Measurements from ENCODE around the gene CAPZB. TPM values are rescaled to one million over a fixed set of nuclear protein-coding genes. Genes with fewer than 3 reads are reported as not detected.

CAPZB gene
- total RNA-seq, 1 experiment from 2014 or later: 198 TPM

DNA sequence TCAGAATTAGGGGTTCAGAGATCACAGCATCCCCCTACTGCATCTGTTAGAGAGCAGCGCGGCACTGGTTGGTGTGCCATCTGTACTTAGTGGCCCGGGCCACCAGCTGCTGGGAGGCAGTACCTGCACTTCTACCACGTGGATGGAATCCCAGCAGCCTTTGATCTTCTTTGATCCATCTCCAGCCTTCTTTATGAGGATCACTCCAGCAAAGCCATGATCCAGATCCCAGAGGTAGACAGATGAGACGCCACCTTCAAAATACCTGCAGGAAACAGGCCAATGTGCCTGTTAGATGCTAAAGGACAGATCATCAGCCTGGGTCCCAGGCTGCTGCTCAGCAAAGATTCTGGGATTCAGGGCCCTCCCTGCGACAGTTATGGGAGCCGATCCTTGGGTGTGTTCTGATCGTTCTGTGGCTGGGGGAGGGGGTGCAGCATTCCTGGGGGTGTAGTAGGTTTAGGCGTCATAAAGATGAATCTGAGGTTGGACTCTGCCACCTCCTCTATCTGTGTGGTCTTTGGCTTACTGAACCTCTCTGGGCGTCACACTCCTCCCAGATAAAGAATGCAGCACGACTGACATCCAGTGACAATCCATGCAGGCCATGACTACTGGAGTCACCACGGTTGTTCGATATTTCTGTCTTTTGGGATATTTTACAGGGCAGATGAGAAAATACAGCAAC lies 127.9 kb downstream of the CAPZB start:
- Mint-ChIP-seq H3K36me3 (ENCODE audit: insufficient read depth, unreplicated experiment) (peaks cover 16% of the 10 kb centered on the region), H3K4me3 (ENCODE audit: low read depth, unreplicated experiment) (no peak overlapping the region), H3K9me3 (ENCODE audit: low read depth, unreplicated experiment) (no peaks in the 10 kb centered on the region), H3K27ac (ENCODE audit: unreplicated experiment) (no peak overlapping the region), H3K27me3 (ENCODE audit: unreplicated experiment) (no peaks in the 10 kb centered on the region), H3K4me1 (ENCODE audit: low read depth, unreplicated experiment) (no peaks in the 10 kb centered on the region)
- no peak for TF ChIP-seq CTCF (IDR thresholded peaks at IDR 0.05; ENCODE audit: unreplicated experiment)
- no peak for DNase-seq
- intact Hi-C loops (cut with micrococcal nuclease; ENCODE audit: unreplicated experiment): no loop called here
- CTCF ChIA-PET: no interaction called here
- BruUV-seq (replicated peaks): no TSS peak

DNA sequence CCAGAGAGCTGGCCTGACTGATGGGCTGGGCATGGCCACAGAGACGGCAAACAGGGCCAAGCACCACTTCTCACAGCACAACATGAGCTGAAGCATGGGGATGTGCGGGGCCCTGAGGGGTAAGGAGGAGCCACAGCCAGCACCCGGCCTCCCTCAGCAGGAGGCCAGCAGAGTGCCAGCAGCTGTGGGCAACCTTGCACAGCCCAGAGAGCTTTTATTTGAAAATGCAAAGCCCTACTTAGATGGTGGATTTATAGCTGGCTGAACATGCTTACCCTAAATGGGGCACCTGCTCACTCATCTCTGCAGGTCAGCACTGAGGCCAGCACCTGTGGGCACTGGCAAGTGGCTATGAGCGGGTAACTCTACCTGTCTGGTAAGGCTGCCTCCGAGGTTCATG lies 129.1 kb downstream of the CAPZB start:
- no peaks in the 10 kb centered on the region for H3K4me1 Mint-ChIP-seq (ENCODE audit: low read depth, unreplicated experiment)
- no peak for DNase-seq
- H3K36me3 Mint-ChIP-seq (ENCODE audit: insufficient read depth, unreplicated experiment): peaks cover 18% of the 10 kb centered on the region
- CTCF ChIA-PET: interaction anchor here (0.6 kb wide), 1 partner anchor 242 kb away, joined by 3 read pairs; no protein-coding TSS in a partner anchor
- no peak overlapping the region for H3K4me3 Mint-ChIP-seq (ENCODE audit: low read depth, unreplicated experiment)
- BruUV-seq (replicated peaks): no TSS peak
- H3K27ac Mint-ChIP-seq (ENCODE audit: unreplicated experiment): no peak overlapping the region
- no peak for TF ChIP-seq CTCF (IDR thresholded peaks at IDR 0.05; ENCODE audit: unreplicated experiment)
- intact Hi-C loops (cut with micrococcal nuclease; ENCODE audit: unreplicated experiment): no loop called here
- H3K27me3 Mint-ChIP-seq (ENCODE audit: unreplicated experiment): no peaks in the 10 kb centered on the region
- H3K9me3 Mint-ChIP-seq (ENCODE audit: low read depth, unreplicated experiment): no peaks in the 10 kb centered on the region

- H3K27ac Mint-ChIP-seq (ENCODE audit: unreplicated experiment): no peak overlapping the region
- CTCF ChIA-PET: no interaction called here
- intact Hi-C loops (cut with micrococcal nuclease; ENCODE audit: unreplicated experiment): no loop called here
- TF ChIP-seq CTCF (IDR thresholded peaks at IDR 0.05; ENCODE audit: unreplicated experiment): no peak
- no TSS peak for BruUV-seq (replicated peaks)
- H3K36me3 Mint-ChIP-seq (ENCODE audit: insufficient read depth, unreplicated experiment): peaks cover 18% of the 10 kb centered on the region
- DNase-seq: no peak
- H3K4me1 Mint-ChIP-seq (ENCODE audit: low read depth, unreplicated experiment): no peaks in the 10 kb centered on the region
- H3K9me3 Mint-ChIP-seq (ENCODE audit: low read depth, unreplicated experiment): no peaks in the 10 kb centered on the region
- H3K27me3 Mint-ChIP-seq (ENCODE audit: unreplicated experiment): no peaks in the 10 kb centered on the region
- H3K4me3 Mint-ChIP-seq (ENCODE audit: low read depth, unreplicated experiment): no peak overlapping the region
These were observed 130.8 kb downstream of the CAPZB start for GRCh38 chr1:19354531-19354981.

- CTCF ChIA-PET: interaction anchor here (0.6 kb wide), 1 partner anchor 32 kb away, joined by 8 read pairs; no protein-coding TSS in a partner anchor
These were observed 131.7 kb downstream of the CAPZB start for GRCh38 chr1:19353596-19353995.

More at GRCh38 chr1:19353596-19353995, 131.7 kb downstream of the CAPZB start:
- Mint-ChIP-seq H3K4me1 (ENCODE audit: low read depth, unreplicated experiment) (no peaks in the 10 kb centered on the region), H3K27me3 (ENCODE audit: unreplicated experiment) (no peaks in the 10 kb centered on the region), H3K36me3 (ENCODE audit: insufficient read depth, unreplicated experiment) (peaks cover 18% of the 10 kb centered on the region), H3K9me3 (ENCODE audit: low read depth, unreplicated experiment) (no peaks in the 10 kb centered on the region), H3K4me3 (ENCODE audit: low read depth, unreplicated experiment) (no peak overlapping the region), H3K27ac (ENCODE audit: unreplicated experiment) (no peak overlapping the region)
- TF ChIP-seq CTCF (IDR thresholded peaks at IDR 0.05; ENCODE audit: unreplicated experiment): no peak
- BruUV-seq (replicated peaks): no TSS peak
- intact Hi-C loops (cut with micrococcal nuclease; ENCODE audit: unreplicated experiment): no loop called here
- no peak for DNase-seq
